ENCODE measurements around the gene PROB1.

PROB1 gene

DNA sequence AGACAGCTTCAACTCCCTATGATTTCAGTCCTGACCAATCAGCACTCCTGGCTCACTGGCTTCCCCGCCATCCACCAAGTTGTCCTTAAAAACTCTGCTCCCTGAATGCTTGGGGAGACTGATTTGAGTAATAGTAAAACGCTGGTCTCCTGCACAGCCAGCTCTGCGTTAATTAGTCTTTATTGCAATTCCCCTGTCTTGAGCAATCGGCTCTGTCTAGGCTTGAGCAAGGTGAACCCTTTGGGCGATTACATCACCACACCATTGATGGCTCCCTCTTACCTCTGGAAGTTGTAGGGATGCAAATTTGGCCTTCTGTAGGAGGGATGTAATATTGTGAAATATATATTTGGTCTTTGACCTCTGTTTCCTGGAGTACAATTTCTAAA lies 8.9 kb downstream of the PROB1 start:
- Mint-ChIP-seq H3K27ac (ENCODE audit: low read depth) (no peak overlapping the region), H3K4me3 (no peak overlapping the region), H3K36me3 (ENCODE audit: insufficient read depth) (peaks cover 14% of the 10 kb centered on the region), H3K9me3 (no peaks in the 10 kb centered on the region), H3K27me3 (no peaks in the 10 kb centered on the region), H3K4me1 (peaks cover 46% of the 10 kb centered on the region)
- ATAC-seq (replicated peaks; ENCODE audit: extremely low read depth, poor library complexity, severe bottlenecking): no peak
- no peak for DNase-seq (ENCODE audit: low spot score in 2 of 2)

DNA sequence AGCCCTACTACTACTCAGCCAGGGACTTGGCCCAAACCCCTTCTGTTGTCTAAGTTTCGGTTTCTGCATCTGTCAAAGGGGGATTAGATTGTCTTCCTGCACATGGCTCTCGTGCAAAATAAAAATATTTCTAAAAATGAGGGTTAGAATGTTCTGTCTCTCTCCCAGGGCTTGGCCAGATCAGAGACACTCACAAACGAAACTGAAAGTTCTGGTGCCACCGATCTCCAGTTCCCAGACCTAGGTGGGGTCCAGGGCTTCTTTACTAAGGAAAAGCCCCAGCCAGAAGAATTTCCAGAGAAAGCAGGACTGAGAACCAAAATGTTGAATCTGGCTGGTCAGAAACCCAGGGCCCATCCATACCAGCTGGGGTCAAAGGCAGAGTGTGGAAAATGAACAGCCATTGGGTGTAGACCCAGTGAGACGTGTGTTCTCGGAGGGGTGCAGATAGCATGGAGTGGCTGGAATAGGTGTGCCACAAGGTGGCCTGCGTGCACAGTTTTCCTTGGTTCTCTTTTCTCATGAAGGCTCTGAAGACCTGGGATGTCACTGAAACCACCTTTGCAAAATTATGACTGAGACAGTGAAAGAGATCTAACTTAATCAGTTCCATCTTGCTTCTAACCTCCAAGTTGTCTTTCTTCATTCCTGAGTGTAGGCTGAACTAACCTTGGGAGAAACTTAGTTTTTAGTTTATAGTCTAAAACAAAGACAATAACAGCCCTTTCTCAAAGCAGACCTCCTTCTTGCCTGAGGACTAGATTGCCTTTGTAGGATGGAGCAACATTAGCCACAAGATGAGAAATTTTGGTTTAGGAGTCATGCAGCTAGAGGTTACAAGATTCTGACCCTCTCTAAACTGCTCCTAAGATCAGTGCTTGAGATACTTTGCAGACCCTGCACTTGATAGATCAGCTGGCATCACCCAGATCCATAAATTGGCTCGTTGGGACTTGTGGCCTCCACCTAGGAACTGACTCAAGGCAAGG lies 9.5 kb downstream of the PROB1 start:
- DNase-seq (ENCODE audit: low spot score in 2 of 2) (no peak), ATAC-seq (replicated peaks; ENCODE audit: extremely low read depth, poor library complexity, severe bottlenecking) (no peak)
- Mint-ChIP-seq H3K27ac (ENCODE audit: low read depth) (peak overlapping the region; percentile 92), H3K36me3 (ENCODE audit: insufficient read depth) (peaks cover 14% of the 10 kb centered on the region), H3K4me3 (peak overlapping the region; percentile 80), H3K4me1 (peaks cover 39% of the 10 kb centered on the region), H3K9me3 (no peaks in the 10 kb centered on the region), H3K27me3 (no peaks in the 10 kb centered on the region)

DNA sequence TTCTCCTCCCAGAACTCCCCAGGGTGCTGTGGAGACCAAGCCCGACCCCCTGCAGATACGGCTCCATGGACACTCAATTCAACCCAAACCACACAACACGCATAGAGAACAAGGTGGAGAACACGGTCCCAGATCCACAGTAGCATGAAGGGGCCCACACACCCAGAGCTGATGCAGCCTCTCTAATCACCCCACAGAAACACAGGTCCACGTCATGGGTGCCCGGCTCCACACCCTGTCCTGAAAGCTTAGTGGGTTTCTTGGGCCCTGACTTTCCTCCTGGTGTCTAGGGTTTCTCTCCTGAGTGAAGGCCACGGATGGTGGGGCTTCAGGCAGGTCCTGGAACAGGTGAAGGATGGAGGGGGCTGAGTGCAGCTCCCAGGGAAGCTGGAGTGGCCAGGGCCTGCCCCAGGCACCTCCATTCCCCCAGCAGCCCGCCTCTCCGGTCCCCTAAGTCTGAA lies 10.3 kb downstream of the PROB1 start:
- no peak for DNase-seq (ENCODE audit: low spot score in 2 of 2)
- no peaks in the 10 kb centered on the region for H3K27me3 Mint-ChIP-seq
- H3K4me3 Mint-ChIP-seq: peak overlapping the region; percentile 80
- no peaks in the 10 kb centered on the region for H3K9me3 Mint-ChIP-seq
- peak overlapping the region; percentile 92 for H3K27ac Mint-ChIP-seq (ENCODE audit: low read depth)
- no peak for ATAC-seq (replicated peaks; ENCODE audit: extremely low read depth, poor library complexity, severe bottlenecking)
- H3K4me1 Mint-ChIP-seq: peaks cover 31% of the 10 kb centered on the region
- peaks cover 11% of the 10 kb centered on the region for H3K36me3 Mint-ChIP-seq (ENCODE audit: insufficient read depth)

DNA sequence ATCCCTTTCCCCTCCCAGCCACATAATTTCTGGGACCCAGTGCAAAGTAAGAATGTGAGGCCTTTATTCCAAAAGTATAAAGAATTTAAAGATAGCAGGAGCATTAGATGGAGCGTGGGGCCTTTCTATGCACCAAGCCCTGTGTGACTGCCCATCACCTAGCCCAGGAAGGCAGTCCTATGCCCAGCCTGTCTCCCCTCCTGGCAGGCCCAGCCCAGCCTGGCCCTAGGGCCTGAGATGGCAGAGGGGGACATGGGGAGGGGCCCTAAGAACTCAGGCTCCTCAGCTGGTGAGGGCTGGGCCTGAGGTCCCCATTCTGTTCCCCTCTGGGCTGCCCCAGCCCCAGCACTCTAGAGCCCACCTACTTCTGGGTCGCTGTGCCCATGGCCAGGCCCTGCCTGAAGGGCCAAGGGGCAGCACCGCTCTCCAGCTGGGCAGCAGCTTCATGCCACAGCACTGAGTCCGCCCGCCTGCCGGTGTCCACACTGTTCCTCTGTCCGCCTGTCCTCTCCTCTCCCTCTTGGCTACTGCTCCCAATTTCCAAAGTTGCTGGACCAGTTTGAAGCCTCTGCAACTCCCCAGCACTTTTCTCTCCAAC lies 10.8 kb downstream of the PROB1 start:
- no peak for DNase-seq (ENCODE audit: low spot score in 2 of 2)
- Mint-ChIP-seq H3K4me3 (no peak overlapping the region), H3K27me3 (no peaks in the 10 kb centered on the region), H3K9me3 (no peaks in the 10 kb centered on the region), H3K4me1 (peaks cover 26% of the 10 kb centered on the region), H3K27ac (ENCODE audit: low read depth) (peak overlapping the region; percentile 92), H3K36me3 (ENCODE audit: insufficient read depth) (peaks cover 8% of the 10 kb centered on the region)
- no peak for ATAC-seq (replicated peaks; ENCODE audit: extremely low read depth, poor library complexity, severe bottlenecking)

DNA sequence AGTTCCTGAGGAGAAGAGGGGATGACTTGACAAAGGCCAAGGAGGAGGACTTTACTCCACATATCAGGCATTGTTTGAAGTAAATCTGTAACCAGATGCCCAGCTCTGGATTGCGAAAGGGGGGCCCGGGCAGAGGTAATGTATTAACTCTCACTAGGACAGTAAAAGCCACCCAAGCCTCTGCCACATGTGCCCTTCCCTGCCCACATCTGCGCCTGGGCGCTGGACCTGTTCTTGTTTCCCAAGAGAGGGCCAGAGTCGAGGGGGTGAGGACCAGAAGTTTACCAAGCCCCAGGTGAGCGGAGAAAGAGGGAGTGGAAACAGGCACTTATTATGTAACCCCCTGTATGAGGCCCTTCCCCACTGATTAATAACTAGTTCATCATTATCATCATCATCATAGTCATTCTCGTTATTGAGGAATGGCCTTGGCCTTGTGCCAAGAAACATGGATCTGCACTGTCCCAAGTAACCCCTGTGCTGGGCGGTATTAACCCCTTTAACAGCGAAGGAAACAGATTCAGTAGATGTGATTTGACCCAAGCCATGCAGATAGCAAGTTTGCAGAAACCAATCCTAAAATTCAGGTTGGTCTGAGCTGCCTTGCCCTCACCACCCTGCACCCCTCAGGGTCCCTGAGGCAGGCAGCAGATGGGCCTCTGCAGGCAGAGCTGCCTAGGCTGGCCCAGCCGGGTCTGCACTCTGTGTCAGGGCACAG lies 11.5 kb downstream of the PROB1 start, which contains the start of gene SLC23A1:
Gene SLC23A1, minus strand, starts transcription at position 23 of the 718 bp plus-strand sequence. CDS start 44 bp downstream, outside the sequence.
- Mint-ChIP-seq H3K4me1 (peaks cover 24% of the 10 kb centered on the region), H3K36me3 (ENCODE audit: insufficient read depth) (peaks cover 8% of the 10 kb centered on the region), H3K4me3 (no peak within 1 kb of the TSS), H3K9me3 (no peaks in the 10 kb centered on the region), H3K27me3 (no peaks in the 10 kb centered on the region), H3K27ac (ENCODE audit: low read depth) (peak within 1 kb of the TSS; percentile 92)
- ATAC-seq (replicated peaks; ENCODE audit: extremely low read depth, poor library complexity, severe bottlenecking) (no peak), DNase-seq (ENCODE audit: low spot score in 2 of 2) (no peak)

DNA sequence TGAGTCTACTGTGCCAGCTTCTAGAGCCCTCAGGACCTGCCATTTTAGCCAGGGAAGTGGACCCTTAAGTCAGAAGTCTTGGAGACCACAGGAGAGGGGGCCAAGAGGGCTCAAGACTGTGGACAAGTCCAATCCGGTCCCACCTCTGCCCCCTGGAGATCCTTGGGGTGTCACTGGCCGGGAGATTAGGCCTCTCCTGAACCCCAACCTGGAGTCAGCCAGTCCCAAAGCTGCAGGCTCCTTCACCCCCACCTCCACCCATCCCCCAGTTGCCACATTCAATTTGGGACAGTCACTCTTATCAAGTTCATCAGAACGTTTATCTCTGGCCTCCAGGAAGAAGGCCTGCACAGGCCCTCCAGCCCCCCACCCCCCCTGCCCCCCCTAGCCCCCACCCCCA lies 12.1 kb downstream of the PROB1 start:
- H3K36me3 Mint-ChIP-seq (ENCODE audit: insufficient read depth): peaks cover 6% of the 10 kb centered on the region
- DNase-seq (ENCODE audit: low spot score in 2 of 2) (no peak), ATAC-seq (replicated peaks; ENCODE audit: extremely low read depth, poor library complexity, severe bottlenecking) (no peak)
- H3K4me1 Mint-ChIP-seq: peaks cover 24% of the 10 kb centered on the region
- no peak overlapping the region for H3K4me3 Mint-ChIP-seq
- no peaks in the 10 kb centered on the region for H3K27me3 Mint-ChIP-seq
- no peaks in the 10 kb centered on the region for H3K9me3 Mint-ChIP-seq
- H3K27ac Mint-ChIP-seq (ENCODE audit: low read depth): no peak overlapping the region

DNA sequence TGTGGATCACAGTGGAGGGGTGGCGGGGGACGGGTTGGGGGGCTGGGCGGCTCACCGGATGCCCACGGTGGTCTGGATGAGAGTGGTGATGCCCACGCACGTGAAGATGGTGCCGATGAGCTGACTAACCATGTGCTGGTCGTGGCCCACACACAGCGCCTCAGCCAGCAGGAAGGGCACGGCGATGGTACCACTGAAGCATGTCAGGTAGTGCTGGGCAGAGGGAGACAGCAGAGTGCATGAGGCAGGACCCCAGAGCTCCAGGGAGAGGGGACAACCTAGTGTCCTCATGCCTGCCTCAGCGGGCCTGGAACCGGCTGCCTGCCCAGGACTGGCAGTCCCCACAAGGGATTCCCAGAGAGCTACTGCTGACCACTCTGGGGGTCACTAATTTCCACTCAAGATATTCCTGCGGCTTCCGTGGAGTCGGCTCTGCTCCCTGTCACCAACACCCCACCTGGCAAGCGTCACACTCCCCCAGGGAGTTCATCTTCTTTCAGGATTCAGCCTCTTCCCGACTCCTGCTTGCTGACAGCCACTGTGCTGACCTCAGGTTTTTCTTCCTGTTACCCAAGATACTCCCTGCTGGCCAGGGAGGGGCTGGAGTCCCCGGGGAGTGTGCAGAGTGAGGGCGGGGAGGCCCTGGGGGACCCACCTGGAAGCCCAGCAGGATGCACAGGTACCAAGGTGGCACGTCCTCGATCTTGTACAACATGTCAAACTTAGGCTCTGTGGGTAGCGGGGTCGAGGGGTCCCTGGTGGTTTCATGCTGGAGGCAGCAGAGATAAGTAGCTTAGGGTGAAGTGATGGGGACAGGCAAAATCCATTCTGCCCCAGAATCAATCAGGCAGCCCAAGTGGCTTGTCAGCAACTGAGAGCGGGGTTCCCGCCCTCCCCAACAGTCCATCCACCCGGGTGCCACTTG lies 12.8 kb downstream of the PROB1 start:
- Mint-ChIP-seq H3K4me3 (no peak overlapping the region), H3K27ac (ENCODE audit: low read depth) (no peak overlapping the region), H3K36me3 (ENCODE audit: insufficient read depth) (peaks cover 6% of the 10 kb centered on the region), H3K4me1 (peaks cover 24% of the 10 kb centered on the region), H3K27me3 (no peaks in the 10 kb centered on the region), H3K9me3 (no peaks in the 10 kb centered on the region)
- DNase-seq (ENCODE audit: low spot score in 2 of 2) (no peak), ATAC-seq (replicated peaks; ENCODE audit: extremely low read depth, poor library complexity, severe bottlenecking) (no peak)

DNA sequence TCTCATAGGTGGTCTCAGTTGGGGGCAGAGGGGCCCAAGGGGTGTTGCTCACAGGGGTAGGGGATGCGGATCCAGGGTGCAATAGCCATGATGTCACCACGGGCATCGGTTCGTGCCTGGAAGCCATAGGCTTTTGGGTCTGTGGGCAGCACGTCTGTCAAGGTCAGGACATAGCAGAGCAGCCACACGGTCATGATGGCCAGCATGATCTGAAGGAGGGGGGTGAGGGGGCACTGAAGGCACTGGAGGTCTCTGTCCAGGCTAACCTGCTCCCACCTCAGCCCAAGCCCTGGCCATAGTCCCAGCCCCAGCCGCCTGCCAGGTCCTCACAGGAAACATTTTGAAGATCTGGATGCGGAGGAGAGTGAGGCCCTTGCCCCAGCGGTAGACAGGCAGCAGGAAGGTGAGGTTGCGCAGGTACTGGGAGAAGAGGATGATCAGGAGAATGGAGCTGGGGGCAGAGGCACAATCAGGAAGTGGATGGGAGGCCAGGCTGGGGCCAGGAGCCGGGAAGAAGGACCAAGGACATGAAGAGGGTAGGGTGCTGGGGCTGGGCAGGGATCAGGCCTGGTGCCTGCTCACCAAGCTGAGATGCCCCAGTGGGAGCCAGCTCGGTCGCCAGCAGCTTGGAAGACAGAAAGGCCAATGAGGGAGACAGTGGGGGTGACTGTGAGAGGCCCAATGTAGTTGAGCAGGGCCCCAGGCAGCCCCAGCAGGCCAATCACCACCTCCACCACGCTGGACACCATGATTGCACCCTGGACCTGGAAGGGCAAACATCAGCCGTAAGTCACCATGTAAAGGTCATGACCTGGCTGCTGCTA lies 15.1 kb downstream of the PROB1 start:
- no peak for DNase-seq (ENCODE audit: low spot score in 2 of 2)
- no peak overlapping the region for H3K27ac Mint-ChIP-seq (ENCODE audit: low read depth)
- no peaks in the 10 kb centered on the region for H3K9me3 Mint-ChIP-seq

DNA sequence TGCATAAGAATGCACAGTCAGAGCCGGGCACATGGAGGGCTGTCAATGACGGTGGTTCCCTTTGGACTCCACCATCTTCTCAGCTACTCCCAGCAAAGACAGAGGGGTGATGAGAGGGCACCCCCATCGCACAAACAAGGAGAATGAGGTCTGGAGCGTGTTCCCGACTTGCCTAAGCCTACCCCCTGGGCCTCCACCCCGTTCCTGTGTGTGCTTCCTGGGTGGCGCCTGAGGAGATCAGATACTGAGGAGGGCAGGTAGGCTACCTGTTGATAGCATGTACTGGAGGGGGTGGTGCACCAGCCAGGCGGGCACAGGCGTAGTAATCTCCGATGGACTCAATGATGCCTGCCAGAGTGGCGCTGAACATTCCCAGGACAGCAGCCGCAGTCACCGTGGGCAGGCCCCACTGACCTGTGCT lies 16.0 kb downstream of the PROB1 start:
- H3K27me3 Mint-ChIP-seq: no peaks in the 10 kb centered on the region
- no peak for DNase-seq (ENCODE audit: low spot score in 2 of 2)
- peaks cover 7% of the 10 kb centered on the region for H3K36me3 Mint-ChIP-seq (ENCODE audit: insufficient read depth)
- no peaks in the 10 kb centered on the region for H3K9me3 Mint-ChIP-seq
- H3K27ac Mint-ChIP-seq (ENCODE audit: low read depth): no peak overlapping the region
- no peaks in the 10 kb centered on the region for H3K4me1 Mint-ChIP-seq
- no peak overlapping the region for H3K4me3 Mint-ChIP-seq
- ATAC-seq (replicated peaks; ENCODE audit: extremely low read depth, poor library complexity, severe bottlenecking): no peak

More for the DNA sequence above, 15.1 kb downstream of the PROB1 start:
- no peak overlapping the region for H3K4me3 Mint-ChIP-seq
- no peak for ATAC-seq (replicated peaks; ENCODE audit: extremely low read depth, poor library complexity, severe bottlenecking)
- no peaks in the 10 kb centered on the region for H3K27me3 Mint-ChIP-seq
- H3K4me1 Mint-ChIP-seq: peaks cover 7% of the 10 kb centered on the region
- peaks cover 5% of the 10 kb centered on the region for H3K36me3 Mint-ChIP-seq (ENCODE audit: insufficient read depth)

DNA sequence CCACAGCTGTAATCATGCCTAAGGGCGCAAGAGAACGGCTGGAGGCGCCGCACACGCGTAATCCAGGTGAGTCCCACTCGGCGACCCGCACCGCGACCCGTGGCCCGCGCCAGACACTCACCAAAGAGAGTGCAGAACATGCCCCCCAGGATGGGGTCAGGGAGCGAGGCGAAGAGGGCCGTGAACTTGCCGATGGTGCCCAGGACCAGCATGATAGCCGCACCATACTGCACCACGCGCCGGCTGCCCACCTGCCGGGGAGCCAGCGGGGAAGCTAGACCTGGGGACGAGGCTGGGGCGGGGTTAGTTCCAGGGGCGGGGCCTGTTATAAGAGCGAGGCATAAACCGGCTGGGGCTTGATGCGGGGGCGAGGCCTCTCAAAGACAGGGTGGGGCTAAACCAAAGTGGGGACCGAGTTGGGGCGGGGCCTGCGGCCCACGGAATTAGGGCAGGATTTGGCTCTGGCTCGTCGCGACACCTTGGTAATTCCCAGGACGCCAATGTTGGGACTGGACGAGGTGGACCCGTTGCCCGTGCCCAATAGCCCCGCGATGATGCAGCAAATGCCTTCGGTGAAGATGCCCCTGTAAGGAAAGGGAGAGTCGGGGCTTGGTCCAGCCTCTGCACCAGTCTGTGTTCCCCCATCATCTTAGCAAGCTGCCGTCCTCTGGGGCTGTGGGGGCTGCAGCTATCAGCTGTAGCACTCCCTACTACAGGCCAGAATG lies 16.6 kb downstream of the PROB1 start:
- Mint-ChIP-seq H3K27me3 (no peaks in the 10 kb centered on the region), H3K27ac (ENCODE audit: low read depth) (no peak overlapping the region), H3K36me3 (ENCODE audit: insufficient read depth) (peaks cover 9% of the 10 kb centered on the region), H3K9me3 (no peaks in the 10 kb centered on the region), H3K4me1 (no peaks in the 10 kb centered on the region), H3K4me3 (no peak overlapping the region)
- no peak for ATAC-seq (replicated peaks; ENCODE audit: extremely low read depth, poor library complexity, severe bottlenecking)
- no peak for DNase-seq (ENCODE audit: low spot score in 2 of 2)

DNA sequence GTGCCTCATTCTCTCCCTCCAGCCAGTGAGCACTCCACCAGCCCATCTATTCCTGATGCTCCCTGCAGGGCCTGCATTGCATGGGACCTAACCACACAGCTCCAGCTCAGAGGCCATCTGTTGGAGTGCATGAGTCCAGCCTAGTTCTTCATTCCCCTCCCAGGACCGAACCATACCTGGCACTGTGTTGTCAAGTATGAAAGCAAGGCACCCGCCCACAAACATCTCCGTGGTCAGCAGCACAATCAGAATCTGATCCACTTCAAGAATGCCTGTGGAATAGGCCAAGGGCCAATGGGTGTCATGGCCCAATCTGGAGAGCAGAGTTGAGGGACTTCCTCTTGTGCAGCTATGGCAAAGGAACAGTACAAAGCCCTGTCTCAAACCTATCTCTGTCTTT lies 17.7 kb downstream of the PROB1 start:
- H3K27me3 Mint-ChIP-seq: no peaks in the 10 kb centered on the region
- no peaks in the 10 kb centered on the region for H3K9me3 Mint-ChIP-seq
- H3K4me3 Mint-ChIP-seq: no peak overlapping the region
- H3K4me1 Mint-ChIP-seq: no peaks in the 10 kb centered on the region
- ATAC-seq (replicated peaks; ENCODE audit: extremely low read depth, poor library complexity, severe bottlenecking) (no peak), DNase-seq (ENCODE audit: low spot score in 2 of 2) (no peak)
- peak overlapping the region; percentile 49 for H3K27ac Mint-ChIP-seq (ENCODE audit: low read depth)
- H3K36me3 Mint-ChIP-seq (ENCODE audit: insufficient read depth): peaks cover 11% of the 10 kb centered on the region
